Transverse colon (tissue), 4 donors: ENCODE results near the gene P3H2. TPM values are rescaled to one million over a fixed set of nuclear protein-coding genes. Genes with fewer than 3 reads are reported as not detected.
"Not testable (repeated sequence)": the region's sequence is repeated elsewhere in the genome, so short reads cannot be mapped to it uniquely, and the experiment has no call there.

Source experiments
- DNase-seq: peaks from one replicate; pipeline ENCODE4 v3.0.0-alpha.2; 2019
- H3K27ac ChIP-seq, 4 donors: fragments of 200-600 bp; sonication (generic); 2 replicates each; pipeline ENCODE4 v1.5.1; 2016 to 2018; ENCODE audit warnings: inconsistent platforms in 4 of 4
- H3K27me3 ChIP-seq: fragments of 200-600 bp; sonication (generic); 2 replicates; pipeline ENCODE4 v1.5.1; 2017; ENCODE audit warnings: inconsistent platforms
- H3K36me3 ChIP-seq, 4 donors: fragments of 200-600 bp; sonication (generic); 2 replicates each; pipeline ENCODE4 v1.5.1; 2017 to 2019; ENCODE audit warnings: inconsistent platforms in 4 of 4
- H3K4me1 ChIP-seq, 4 donors: fragments of 200-600 bp; sonication (generic); 2 replicates each; pipeline ENCODE4 v1.5.1; 2017 to 2020; ENCODE audit warnings: inconsistent platforms in 4 of 4
- H3K4me3 ChIP-seq, 4 donors: fragments of 200-600 bp; sonication (generic); 1 replicate in 1 of 4; 2 replicates in 3 of 4; pipeline versions ENCODE4 v1.5.1 to v1.6.1; 2017 to 2019; ENCODE audit warnings: inconsistent platforms in 4 of 4
- H3K9me3 ChIP-seq, 2 donors: fragments of 200-600 bp; sonication (generic); 2 replicates each; pipeline ENCODE4 v1.5.1; 2017 to 2019; ENCODE audit warnings: inconsistent platforms in 2 of 2
- CTCF ChIP-seq, 5 experiments: fragments of 200-600 bp in 3 of 5; fragments of 450-650 bp in 2 of 5; sonication (generic) in 3 of 5; IDR thresholded peaks; 1 replicate in 2 of 5; 2 replicates in 3 of 5; pipeline ENCODE4 v1.5.1; 2016 to 2017; ENCODE audit warnings: antibody characterized with exemption in 5 of 5, inconsistent platforms in 3 of 5, mild to moderate bottlenecking in 2 of 5, moderate library complexity in 1 of 5
- EP300 ChIP-seq: sonication (generic); formaldehyde crosslinking; IDR thresholded peaks from one replicate; pipeline ENCODE4 v1.6.1; 2017; ENCODE audit warnings: antibody characterized with exemption, low read depth
- POLR2A ChIP-seq: fragments of 450-650 bp; IDR thresholded peaks from one replicate; pipeline ENCODE4 v1.6.1; 2016; ENCODE audit warnings: antibody characterized with exemption, mild to moderate bottlenecking, moderate library complexity
- POLR2AphosphoS5 ChIP-seq, 3 donors: sonication (generic); formaldehyde crosslinking; IDR thresholded peaks; one replicate each; pipeline ENCODE4 v1.6.1; 2016; ENCODE audit warnings: antibody characterized with exemption in 3 of 3
- WGBS, 2 donors: methylation state at CpG; one replicate each; pipeline ENCODE4 v1.1.5; 2018; ENCODE audit warnings: low coverage in 1 of 2; 5-methylcytosine and 5-hydroxymethylcytosine counted together
- in situ Hi-C, 4 donors: fragments of 200-750 bp; cut with MboI; loops; one replicate each; pipeline versions ENCODE4 v1.15.0 to v1.15.1; 2017; ENCODE audit warnings: low sequenced_read_pairs in 3 of 4, low pct_ligation_motif_present in 1 of 4, low pct_unique_long_range_greater_than_20kb in 1 of 4
- intact Hi-C: fragments of 100-400 bp; cut with DNase I; formaldehyde crosslinking; loops from one replicate; pipeline ENCODE4 v1.15.1; 2023; ENCODE audit warnings: low total_unique reads
- total RNA-seq, 4 donors: library from RNA; depleted of rRNA; stranded (reverse); fragments of >200 nt; gene quantifications; one replicate each; pipeline ENCODE4 v1.1.0, GENCODE V29; 2016

The P3H2 gene
- total RNA-seq, 4 donors from 2014 or later = 26.6 to 153 (median 54.3) TPM

GRCh38 chr3:190081389-190081788 lies 39.3 kb downstream of the P3H2 start:
- intact Hi-C loops = no loop called here
- no peaks in the 10 kb centered on the region for H3K27me3 ChIP-seq
- 82 to 88% methylated on average over 2 of the region's 2 CpGs for WGBS, 2 donors
- DNase-seq = no peak
- in situ Hi-C loops = no loop called here
- H3K4me1 ChIP-seq = peaks cover 0 to 5% (median 1%) of the 10 kb centered on the region in 4 donors
- TF ChIP-seq EP300 = no peak
- no peak for TF ChIP-seq CTCF (IDR thresholded peaks at IDR 0.05)
- TF ChIP-seq POLR2AphosphoS5 (IDR thresholded peaks at IDR 0.05) = no peak
- no peak for TF ChIP-seq POLR2A
- H3K4me3 ChIP-seq = no peak overlapping the region
- no peaks in the 10 kb centered on the region for H3K9me3 ChIP-seq
- no peak overlapping the region for H3K27ac ChIP-seq
- no peaks in the 10 kb centered on the region for H3K36me3 ChIP-seq

GRCh38 chr3:190079173-190079572 lies 41.5 kb downstream of the P3H2 start:
- in situ Hi-C loops, H3K4me3 ChIP-seq, H3K4me1 ChIP-seq, H3K27ac ChIP-seq, H3K36me3 ChIP-seq, H3K27me3 ChIP-seq, intact Hi-C loops, H3K9me3 ChIP-seq, DNase-seq: not testable (repeated sequence)
- 91 to 100% methylated on average over 2 of the region's 2 CpGs for WGBS, 2 donors

GRCh38 chr3:190077395-190078045 lies 43.2 kb downstream of the P3H2 start:
- peak overlapping the region; percentile 10 to 53 (median 48) for H3K27ac ChIP-seq
- no peaks in the 10 kb centered on the region for H3K36me3 ChIP-seq
- peaks cover 5 to 14% (median 7%) of the 10 kb centered on the region in 4 donors for H3K4me1 ChIP-seq
- H3K9me3 ChIP-seq = no peaks in the 10 kb centered on the region
- no peaks in the 10 kb centered on the region for H3K27me3 ChIP-seq
- H3K4me3 ChIP-seq = no peak overlapping the region
- in situ Hi-C loops (no loop called here), intact Hi-C loops (no loop called here)
- WGBS, 2 donors = 36 to 42% methylated on average over 1 of the region's 1 CpG
- no peak for DNase-seq
- no peak for TF ChIP-seq CTCF (IDR thresholded peaks at IDR 0.05)
- no peak for TF ChIP-seq POLR2A
- TF ChIP-seq POLR2AphosphoS5 (IDR thresholded peaks at IDR 0.05) = no peak

GRCh38 chr3:190076601-190077394 lies 43.9 kb downstream of the P3H2 start:
- H3K27me3 ChIP-seq = no peaks in the 10 kb centered on the region
- H3K4me3 ChIP-seq = no peak overlapping the region
- peak overlapping the region; percentile 10 to 53 (median 48) for H3K27ac ChIP-seq
- no peaks in the 10 kb centered on the region for H3K9me3 ChIP-seq
- TF ChIP-seq EP300 (no peak), POLR2AphosphoS5 (IDR thresholded peaks at IDR 0.05) (peak in 1 of 3 donors; percentile 20), POLR2A (no peak), CTCF (IDR thresholded peaks at IDR 0.05) (no peak)
- intact Hi-C loops (no loop called here), in situ Hi-C loops (no loop called here)
- peaks cover 5 to 14% (median 7%) of the 10 kb centered on the region in 4 donors for H3K4me1 ChIP-seq
- no peak for DNase-seq
- 61 to 86% methylated on average over 1 of the region's 1 CpG for WGBS, 2 donors
- no peaks in the 10 kb centered on the region for H3K36me3 ChIP-seq
